Vagina (tissue), 2 donors: Measurements from ENCODE around the gene NIPBL.

ENCODE experiments used
- CTCF ChIP-seq, 3 experiments: fragments of 450-650 bp in 2 of 3; fragments of 200-600 bp in 1 of 3; sonication (generic) in 1 of 3; IDR thresholded peaks; one replicate each; pipeline ENCODE4 v1.5.1; 2017 to 2019; ENCODE audit warnings: antibody characterized with exemption in 3 of 3, mild to moderate bottlenecking in 2 of 3, moderate library complexity in 2 of 3
- POLR2AphosphoS5 ChIP-seq, 2 donors: sonication (generic); formaldehyde crosslinking; IDR thresholded peaks; one replicate each; pipeline ENCODE4 v1.9.0; 2017; ENCODE audit warnings: antibody characterized with exemption in 2 of 2, mild to moderate bottlenecking in 2 of 2, low read depth in 1 of 2; ENCODE audit not compliant: insufficient read depth in 1 of 2

GRCh38 chr5:36946101-36946500 is 69.5 kb downstream of the NIPBL start:
- TF ChIP-seq CTCF (IDR thresholded peaks at IDR 0.05) = no peak
- TF ChIP-seq POLR2AphosphoS5 (IDR thresholded peaks at IDR 0.05; ENCODE audit: insufficient read depth in 1 of 2, low read depth in 1 of 2) = no peak
